Epithelial cell of esophagus (primary cell): Measurements from ENCODE around the gene TPI1.
"Not testable (repeated sequence)": the region's sequence is repeated elsewhere in the genome, so short reads cannot be mapped to it uniquely, and the experiment has no call there.

Experiments used
- DNase-seq: peaks from one replicate; pipeline ENCODE4 v3.0.0; 2010; ENCODE audit warnings: low read depth
- H3K4me3 ChIP-seq: 2 replicates; pipeline ENCODE4 v1.5.1; 2011; ENCODE audit warnings: mild to moderate bottlenecking, low read length, control low read depth
- CTCF ChIP-seq: IDR thresholded peaks from 2 replicates; pipeline ENCODE4 v1.5.1; 2011; ENCODE audit warnings: low read depth, mild to moderate bottlenecking, low read length, control low read depth, inconsistent platforms; ENCODE audit not compliant: insufficient read depth; ENCODE audit errors: missing control alignments

TPI1 gene

GRCh38 chr12:6902448-6902847, 35.1 kb downstream of the TPI1 start:
- no peak overlapping the region for H3K4me3 ChIP-seq
- no peak for DNase-seq
- no peak for TF ChIP-seq CTCF

- DNase-seq: no peak
- H3K4me3 ChIP-seq: no peak overlapping the region
- no peak for TF ChIP-seq CTCF
These were observed 36.4 kb downstream of the TPI1 start for GRCh38 chr12:6903722-6904121.

GRCh38 chr12:6904280-6905276, 37.2 kb downstream of the TPI1 start, which contains the start of gene LRRC23:
LRRC23 (plus strand) TSS chr12:6904822; CDS start chr12:6905634, 812 bp downstream.
- peak; percentile 97 for DNase-seq
- TF ChIP-seq CTCF: no peak
- peak within 1 kb of the TSS; percentile 79 for H3K4me3 ChIP-seq

DNA sequence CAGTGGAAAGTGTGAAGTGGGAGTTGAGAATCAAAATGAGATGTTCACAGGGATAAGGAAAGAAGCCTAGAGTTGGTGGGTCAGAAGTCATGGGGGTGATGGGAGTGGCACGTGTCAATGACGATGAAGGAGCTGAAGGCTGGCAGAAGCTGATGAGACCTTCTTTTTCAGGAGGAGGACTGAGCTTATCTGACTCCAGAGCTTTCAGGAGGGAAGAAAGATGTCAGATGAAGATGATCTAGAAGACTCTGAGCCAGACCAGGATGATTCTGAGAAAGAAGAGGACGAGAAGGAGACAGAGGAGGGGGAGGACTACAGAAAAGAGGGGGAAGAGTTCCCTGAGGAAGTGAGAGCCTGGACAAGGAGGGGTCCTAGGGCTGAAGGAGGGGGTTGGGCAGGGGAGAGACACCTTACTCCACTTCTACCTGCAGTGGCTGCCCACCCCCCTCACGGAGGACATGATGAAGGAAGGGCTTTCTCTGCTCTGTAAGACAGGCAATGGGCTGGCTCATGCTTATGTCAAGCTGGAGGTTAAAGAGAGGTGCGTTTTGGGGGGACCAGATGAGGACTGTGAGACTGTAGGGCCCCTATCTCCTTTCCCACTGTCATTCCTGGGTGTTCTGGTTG, 38.2 kb downstream of the TPI1 start:
- no peak for TF ChIP-seq CTCF
- DNase-seq: no peak
- H3K4me3 ChIP-seq: peak overlapping the region; percentile 79

DNA sequence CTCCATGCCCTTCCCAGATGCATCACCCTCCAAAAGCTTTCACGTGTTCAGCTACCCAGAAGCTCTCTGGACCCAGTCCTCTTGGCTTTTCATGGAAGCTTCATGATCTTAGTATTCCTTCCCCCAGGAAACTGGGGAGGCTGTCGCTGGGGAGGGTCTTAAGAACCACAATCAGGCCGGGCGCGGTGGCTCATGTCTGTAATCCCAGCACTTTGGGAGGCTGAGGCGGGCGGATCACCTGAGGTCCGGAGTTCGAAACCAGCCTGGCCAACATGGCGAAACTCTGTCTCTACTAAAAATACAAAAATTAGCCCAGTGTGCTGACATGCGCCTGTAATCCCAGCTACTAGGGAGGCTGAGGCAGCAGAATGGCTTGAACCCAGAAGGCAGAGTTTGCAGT, 40.8 kb downstream of the TPI1 start:
- H3K4me3 ChIP-seq, DNase-seq: not testable (repeated sequence)

GRCh38 chr12:6909421-6910145, 42.3 kb downstream of the TPI1 start:
- no peak for TF ChIP-seq CTCF
- DNase-seq: no peak

GRCh38 chr12:6912164-6912935, 45.0 kb downstream of the TPI1 start:
- DNase-seq: no peak
- H3K4me3 ChIP-seq: no peak overlapping the region
- TF ChIP-seq CTCF: no peak

More at GRCh38 chr12:6909421-6910145, 42.3 kb downstream of the TPI1 start:
- H3K4me3 ChIP-seq: no peak overlapping the region
